ENCODE data around the gene KY. TPM values are rescaled to one million over a fixed set of nuclear protein-coding genes. Genes with fewer than 3 reads are reported as not detected.

The KY gene
- total and polyA plus RNA-seq, 2 of the 8 experiments (the other 6 are each of a cell fraction or from before 2014, with no cell fraction given), result not detected

DNA sequence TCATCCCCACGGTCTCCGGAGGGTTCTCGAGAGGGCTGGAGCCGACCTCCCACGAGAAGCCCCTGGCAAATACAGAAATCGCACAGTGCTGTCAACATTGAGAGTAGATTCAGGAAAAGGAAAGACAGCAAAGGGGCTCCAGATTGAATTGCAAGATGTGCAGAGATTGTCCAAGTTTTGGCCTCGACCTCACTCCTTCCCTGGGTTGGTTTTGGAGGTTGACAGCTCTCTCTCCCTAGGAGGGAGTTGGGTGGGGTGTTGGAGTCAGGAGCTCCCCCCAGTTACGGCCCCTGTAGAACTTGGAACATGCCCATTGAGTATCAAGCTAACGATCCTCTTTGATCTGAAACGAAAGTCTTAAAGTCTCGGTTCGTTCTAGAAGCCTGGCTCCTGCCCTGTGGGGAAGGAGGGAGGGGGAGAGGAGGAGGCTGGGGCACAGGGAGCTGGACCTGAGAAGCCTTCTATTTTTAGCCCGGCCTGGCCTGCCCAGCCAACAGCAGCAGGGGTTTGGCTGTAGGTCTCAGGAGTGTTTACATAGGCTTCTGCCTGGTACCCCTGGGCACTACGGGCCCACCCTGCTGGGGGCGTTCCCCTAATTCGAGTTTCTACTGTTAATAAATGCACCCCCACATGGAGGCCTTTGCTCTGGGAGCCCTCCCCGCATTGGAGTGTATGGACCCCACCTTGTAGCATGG lies 672 bp upstream of the KY start (continued):
- TF ChIP-seq CHD7 (IDR thresholded peaks at IDR 0.05; ENCODE audit: insufficient replicate concordance, low read length), result no peak
- no peak for TF ChIP-seq SIX5 (IDR thresholded peaks at IDR 0.05; ENCODE audit: low read depth, low read length)
- no peak for TF ChIP-seq TEAD4 (IDR thresholded peaks at IDR 0.05; ENCODE audit: low read depth, low read length)
- TF ChIP-seq GTF2F1 (IDR thresholded peaks at IDR 0.05; ENCODE audit: borderline replicate concordance, low read depth, low read length), result no peak
- no peak for TF ChIP-seq USF2 (IDR thresholded peaks at IDR 0.05; ENCODE audit: low read length)
- no peak for TF ChIP-seq RXRA (IDR thresholded peaks at IDR 0.05; ENCODE audit: insufficient read depth, low read depth, low read length)
- no peak for TF ChIP-seq EGR1 (IDR thresholded peaks at IDR 0.05; ENCODE audit: borderline replicate concordance, low read depth, low read length)
- TF ChIP-seq, protein P1, sequence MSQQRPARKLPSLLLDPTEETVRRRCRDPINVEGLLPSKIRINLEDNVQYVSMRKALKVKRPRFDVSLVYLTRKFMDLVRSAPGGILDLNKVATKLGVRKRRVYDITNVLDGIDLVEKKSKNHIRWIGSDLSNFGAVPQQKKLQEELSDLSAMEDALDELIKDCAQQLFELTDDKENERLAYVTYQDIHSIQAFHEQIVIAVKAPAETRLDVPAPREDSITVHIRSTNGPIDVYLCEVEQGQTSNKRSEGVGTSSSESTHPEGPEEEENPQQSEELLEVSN (IDR thresholded peaks at IDR 0.05), result no peak
- no peak for TF ChIP-seq NANOG (IDR thresholded peaks at IDR 0.05; ENCODE audit: insufficient read depth, low read depth, low read length, poor library complexity, severe bottlenecking)

Measured in H1 (cell line).